CD14-positive monocyte (primary cell): Measurements from ENCODE around the gene IPP. TPM values are rescaled to one million over a fixed set of nuclear protein-coding genes. Genes with fewer than 3 reads are reported as not detected.

Source experiments
- DNase-seq, 3 donors: peaks; one replicate each; pipeline ENCODE4 v3.0.0-alpha.2; 2011 to 2022
- H2AFZ ChIP-seq: 2 replicates; pipeline ENCODE4 v1.6.0; 2012; ENCODE audit warnings: mild to moderate bottlenecking, low read depth, low read length, inconsistent platforms; ENCODE audit not compliant: insufficient read depth, poor library complexity, severe bottlenecking
- H3K27ac ChIP-seq, 2 donors: 1 replicate in 1 of 2; 2 replicates in 1 of 2; pipeline ENCODE4 v1.5.1; 2012 to 2013; ENCODE audit warnings: low read length in 2 of 2, control low read depth in 1 of 2, inconsistent platforms in 1 of 2, low read depth in 1 of 2, mild to moderate bottlenecking in 1 of 2
- H3K27me3 ChIP-seq, 2 donors: one replicate each; pipeline versions ENCODE4 v1.6.0 to v1.6.1; 2011 to 2013; ENCODE audit warnings: low read length in 2 of 2; ENCODE audit not compliant: control insufficient read depth in 2 of 2, insufficient read depth in 2 of 2
- H3K36me3 ChIP-seq, 2 donors: replicated peaks in 1 of 2; 1 replicate in 1 of 2; 2 replicates in 1 of 2; pipeline versions ENCODE4 v1.5.1 to v1.6.1; 2012 to 2013; ENCODE audit warnings: low read length in 2 of 2, control low read depth in 1 of 2, inconsistent platforms in 1 of 2, mild to moderate bottlenecking in 1 of 2; ENCODE audit not compliant: insufficient read depth in 2 of 2, control insufficient read depth in 1 of 2
- H3K4me1 ChIP-seq, 2 donors: 1 replicate in 1 of 2; 2 replicates in 1 of 2; pipeline versions ENCODE4 v1.5.1 to v1.6.1; 2012 to 2013; ENCODE audit warnings: low read length in 2 of 2, control low read depth in 1 of 2, inconsistent platforms in 1 of 2, mild to moderate bottlenecking in 1 of 2, moderate library complexity in 1 of 2; ENCODE audit not compliant: insufficient read depth in 2 of 2, control insufficient read depth in 1 of 2
- H3K4me2 ChIP-seq: replicated peaks from 2 replicates; pipeline ENCODE3; 2012; ENCODE audit warnings: low read length, moderate library complexity, mild to moderate bottlenecking; ENCODE audit not compliant: poor library complexity, severe bottlenecking; ENCODE audit errors: extremely low read depth
- H3K4me3 ChIP-seq, 3 experiments: fragments of 200-600 bp in 1 of 3; sonication (generic) in 1 of 3; replicated peaks in 1 of 3; 1 replicate in 2 of 3; 2 replicates in 1 of 3; pipeline ENCODE4 v1.5.1; 2011 to 2013; ENCODE audit warnings: low read length in 3 of 3, mild to moderate bottlenecking in 3 of 3, control low read depth in 2 of 3, low read depth in 2 of 3, inconsistent platforms in 1 of 3, moderate library complexity in 1 of 3
- H3K79me2 ChIP-seq: 2 replicates; pipeline ENCODE4 v1.6.0; 2012; ENCODE audit warnings: mild to moderate bottlenecking, control low read depth, inconsistent platforms, low read length, moderate library complexity; ENCODE audit not compliant: insufficient read depth
- H3K9ac ChIP-seq: 2 replicates; pipeline ENCODE4 v1.6.0; 2017; ENCODE audit warnings: low read length, mild to moderate bottlenecking; ENCODE audit not compliant: insufficient read depth, poor library complexity, severe bottlenecking
- H3K9me3 ChIP-seq, 2 donors: replicated peaks in 1 of 2; 1 replicate in 1 of 2; 2 replicates in 1 of 2; pipeline versions ENCODE4 v1.5.1 to v1.6.1; 2012 to 2013; ENCODE audit warnings: low read length in 2 of 2, control low read depth in 1 of 2; ENCODE audit not compliant: control insufficient read depth in 1 of 2, insufficient read depth in 1 of 2
- H4K20me1 ChIP-seq: 2 replicates; pipeline ENCODE4 v1.6.0; 2012; ENCODE audit warnings: mild to moderate bottlenecking, low read length, control low read depth, moderate library complexity; ENCODE audit not compliant: insufficient read depth
- H3K27ac Mint-ChIP-seq, 7 donors: one replicate each; pipeline ENCODE4 v1.8.0; 2020; ENCODE audit warnings: mild to moderate bottlenecking in 7 of 7, mixed read lengths in 7 of 7, moderate library complexity in 6 of 7, inconsistent platforms in 2 of 7
- H3K27me3 Mint-ChIP-seq, 3 donors: one replicate each; pipeline ENCODE4 v1.8.0; 2021 to 2022; ENCODE audit warnings: low read depth in 3 of 3, mild to moderate bottlenecking in 3 of 3, mixed read lengths in 3 of 3, moderate library complexity in 3 of 3, inconsistent platforms in 1 of 3
- H3K36me3 Mint-ChIP-seq, 2 donors: one replicate each; pipeline ENCODE4 v1.8.0; 2020; ENCODE audit warnings: mixed read lengths in 2 of 2, inconsistent platforms in 1 of 2, mild to moderate bottlenecking in 1 of 2
- H3K4me1 Mint-ChIP-seq: one replicate; pipeline ENCODE4 v1.8.0; 2020; ENCODE audit warnings: mild to moderate bottlenecking, mixed read lengths
- H3K4me3 Mint-ChIP-seq, 2 donors: one replicate each; pipeline ENCODE4 v1.8.0; 2020; ENCODE audit warnings: mild to moderate bottlenecking in 2 of 2, mixed read lengths in 2 of 2, moderate library complexity in 1 of 2
- H3K9me3 Mint-ChIP-seq, 7 donors: one replicate each; pipeline ENCODE4 v1.8.0; 2020 to 2022; ENCODE audit warnings: mixed read lengths in 7 of 7, mild to moderate bottlenecking in 6 of 7, moderate library complexity in 6 of 7, inconsistent platforms in 2 of 7
- WGBS: methylation state at CpG from one replicate; pipeline ENCODE4 v1.1.5; 2013; ENCODE audit warnings: missing lambda C conversion rate; ENCODE audit not compliant: insufficient coverage; 5-methylcytosine and 5-hydroxymethylcytosine counted together
- intact Hi-C, 2 donors: fragments of 100-400 bp; cut with micrococcal nuclease; formaldehyde crosslinking; loops; one replicate each; pipeline versions ENCODE4 v1.15.0 to v1.15.1; 2023
- polyA plus RNA-seq, 3 donors: library from polyadenylated mRNA; depleted of rRNA in 1 of 3; unstranded in 2 of 3; stranded (reverse) in 1 of 3; fragments of 300-500 nt in 2 of 3; fragments of >200 nt in 1 of 3; fragmentation: Illumina TruSeq in 2 of 3; gene quantifications; 1 replicate in 2 of 3; 2 replicates in 1 of 3; pipeline ENCODE4 v1.2.3, GENCODE V29; 2012 to 2021
- TF ChIP-seq, protein P1 (sequence below): fragments of 200-600 bp; IDR thresholded peaks from one replicate; pipeline ENCODE4 v1.8.0; 2022; ENCODE audit warnings: antibody characterized with exemption, mild to moderate bottlenecking

The IPP gene
- polyA plus RNA-seq, 3 donors, result 0.35 to 1.4 (median 1.4) TPM

DNA sequence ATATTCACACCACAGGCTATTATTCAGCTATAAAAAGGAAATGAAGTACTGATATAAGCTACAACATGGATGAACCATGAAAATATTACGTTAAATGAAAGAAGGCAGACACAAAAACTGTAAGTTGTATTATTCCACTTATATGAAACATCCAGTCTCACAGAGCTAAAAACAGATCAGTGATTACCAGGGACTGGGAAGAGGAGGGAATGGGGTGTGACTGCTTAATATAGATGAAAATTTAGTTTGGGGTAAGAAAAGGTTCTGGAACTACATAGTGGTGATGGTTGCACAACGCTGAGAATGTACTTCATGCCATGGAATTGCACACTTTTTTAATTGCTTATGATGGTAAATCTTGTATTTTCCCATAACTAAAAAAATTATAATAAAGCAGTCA is 83.6 kb downstream of the IPP start:
- Histone ChIP-seq H3K4me3 (no peak overlapping the region), H3K36me3 (peaks cover 2 to 36% of the 10 kb centered on the region in 2 donors), H3K27me3 (no peaks in the 10 kb centered on the region), H3K27ac (no peak overlapping the region), H3K79me2 (peaks cover 100% of the 10 kb centered on the region), H3K9ac (no peak overlapping the region), H3K9me3 (no peaks in the 10 kb centered on the region), H3K4me1 (peaks cover 0 to 5% of the 10 kb centered on the region in 2 donors), H4K20me1 (peaks cover 99% of the 10 kb centered on the region), H3K4me2 (no peak overlapping the region), H2AFZ (no peak overlapping the region)
- TF ChIP-seq, protein P1, sequence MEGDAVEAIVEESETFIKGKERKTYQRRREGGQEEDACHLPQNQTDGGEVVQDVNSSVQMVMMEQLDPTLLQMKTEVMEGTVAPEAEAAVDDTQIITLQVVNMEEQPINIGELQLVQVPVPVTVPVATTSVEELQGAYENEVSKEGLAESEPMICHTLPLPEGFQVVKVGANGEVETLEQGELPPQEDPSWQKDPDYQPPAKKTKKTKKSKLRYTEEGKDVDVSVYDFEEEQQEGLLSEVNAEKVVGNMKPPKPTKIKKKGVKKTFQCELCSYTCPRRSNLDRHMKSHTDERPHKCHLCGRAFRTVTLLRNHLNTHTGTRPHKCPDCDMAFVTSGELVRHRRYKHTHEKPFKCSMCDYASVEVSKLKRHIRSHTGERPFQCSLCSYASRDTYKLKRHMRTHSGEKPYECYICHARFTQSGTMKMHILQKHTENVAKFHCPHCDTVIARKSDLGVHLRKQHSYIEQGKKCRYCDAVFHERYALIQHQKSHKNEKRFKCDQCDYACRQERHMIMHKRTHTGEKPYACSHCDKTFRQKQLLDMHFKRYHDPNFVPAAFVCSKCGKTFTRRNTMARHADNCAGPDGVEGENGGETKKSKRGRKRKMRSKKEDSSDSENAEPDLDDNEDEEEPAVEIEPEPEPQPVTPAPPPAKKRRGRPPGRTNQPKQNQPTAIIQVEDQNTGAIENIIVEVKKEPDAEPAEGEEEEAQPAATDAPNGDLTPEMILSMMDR, result no peak
- Mint-ChIP-seq H3K27ac (peak overlapping the region in 1 of 7 donors; percentile 19), H3K9me3 (no peaks in the 10 kb centered on the region), H3K27me3 (no peaks in the 10 kb centered on the region), H3K4me3 (no peak overlapping the region), H3K36me3 (peaks cover 18 to 20% of the 10 kb centered on the region in 2 donors), H3K4me1 (peaks cover 14% of the 10 kb centered on the region)
- no peak for DNase-seq
- intact Hi-C loops, result no loop called here
- no CpG with 5 or more reads among the region's 2 CpGs for WGBS

GRCh38 chr1:45660336-45660735 is 90.1 kb downstream of the IPP start:
- Mint-ChIP-seq H3K27me3 (no peaks in the 10 kb centered on the region), H3K4me1 (no peaks in the 10 kb centered on the region), H3K9me3 (no peaks in the 10 kb centered on the region), H3K36me3 (peaks cover 61 to 65% of the 10 kb centered on the region in 2 donors), H3K27ac (peak overlapping the region in 1 of 7 donors; percentile 63), H3K4me3 (no peak overlapping the region)
- WGBS, result no CpG with 5 or more reads among the region's 2 CpGs
- Histone ChIP-seq H3K9ac (no peak overlapping the region), H3K4me1 (no peaks in the 10 kb centered on the region), H3K27me3 (no peaks in the 10 kb centered on the region), H3K9me3 (no peaks in the 10 kb centered on the region), H3K4me3 (no peak overlapping the region), H2AFZ (no peak overlapping the region), H3K27ac (no peak overlapping the region), H4K20me1 (peaks cover 99% of the 10 kb centered on the region), H3K4me2 (no peak overlapping the region), H3K36me3 (peaks cover 58 to 74% of the 10 kb centered on the region in 2 donors), H3K79me2 (peaks cover 78% of the 10 kb centered on the region)
- TF ChIP-seq, protein P1, result no peak
- intact Hi-C loops, result no loop called here
- DNase-seq, result no peak
